Stimulated activated CD8-positive, alpha-beta memory T cell treated with anti-CD3 and anti-CD28 coated beads, Interleukin-12 subunit alpha, Interleukin-12 subunit beta, amount 100 ng/mL, for 4 hours (primary cell): Measurements from ENCODE around the gene CLDN7.

Experiments used
- DNase-seq: peaks from one replicate; pipeline ENCODE4 v3.0.0-alpha.2; 2020; ENCODE audit warnings: low read depth

Gene CLDN7

GRCh38 chr17:7219229-7219811 is 43.0 kb downstream of the CLDN7 start:
- DNase-seq = no peak

- no peak for DNase-seq
Observed at GRCh38 chr17:7218758-7219157, 43.5 kb downstream of the CLDN7 start.

DNA sequence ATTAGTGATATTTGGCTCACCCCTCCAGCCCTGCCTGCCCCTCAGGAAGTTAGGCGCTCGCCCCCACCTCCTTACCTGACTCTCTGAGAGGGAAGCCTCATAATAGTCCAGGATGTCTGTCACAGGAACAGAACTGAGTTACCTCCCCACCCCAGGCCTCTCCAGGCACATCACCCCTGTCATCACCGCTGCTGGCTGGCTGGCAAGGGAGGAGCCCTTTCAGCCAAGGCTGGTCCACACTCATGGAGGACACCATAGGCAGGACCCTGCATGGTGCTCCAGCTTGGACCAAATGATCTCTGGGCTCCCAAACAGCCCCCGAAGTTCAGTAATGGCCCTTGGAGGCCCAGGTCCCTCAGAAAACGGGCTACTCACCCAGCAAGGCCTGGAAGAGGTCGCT is 44.1 kb downstream of the CLDN7 start:
- no peak for DNase-seq

- DNase-seq = no peak
Observed at GRCh38 chr17:7217113-7217987, 44.9 kb downstream of the CLDN7 start.

GRCh38 chr17:7216242-7217112 is 45.8 kb downstream of the CLDN7 start:
- no peak for DNase-seq

GRCh38 chr17:7215652-7216180 is 46.6 kb downstream of the CLDN7 start:
- no peak for DNase-seq

DNA sequence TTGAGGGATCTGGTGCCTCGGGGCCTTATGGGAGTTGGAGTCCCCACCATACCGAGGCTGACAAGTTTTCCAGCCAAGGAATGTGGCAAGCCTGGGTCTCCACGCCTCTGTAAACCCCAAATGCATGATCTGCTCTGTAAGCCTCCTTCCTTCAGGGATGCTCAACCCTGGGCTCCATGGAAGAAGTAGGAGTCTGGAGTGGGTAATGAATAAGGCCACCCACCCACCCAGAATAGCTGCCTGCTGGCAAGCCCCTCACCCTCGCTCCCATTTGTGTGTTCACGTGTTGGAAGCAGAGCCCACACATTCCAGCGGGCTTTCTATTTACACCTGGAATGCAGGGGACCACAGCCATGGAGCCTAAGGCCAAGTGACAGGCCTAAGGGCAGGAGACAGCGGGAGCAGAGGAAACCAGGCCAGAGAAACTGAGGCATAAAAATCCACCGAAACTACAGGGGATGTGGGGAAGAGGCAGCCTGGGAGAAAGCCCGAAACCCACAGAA is 47.1 kb downstream of the CLDN7 start:
- DNase-seq = no peak

GRCh38 chr17:7214300-7215135 is 47.8 kb downstream of the CLDN7 start:
- DNase-seq = peak; percentile 98

DNA sequence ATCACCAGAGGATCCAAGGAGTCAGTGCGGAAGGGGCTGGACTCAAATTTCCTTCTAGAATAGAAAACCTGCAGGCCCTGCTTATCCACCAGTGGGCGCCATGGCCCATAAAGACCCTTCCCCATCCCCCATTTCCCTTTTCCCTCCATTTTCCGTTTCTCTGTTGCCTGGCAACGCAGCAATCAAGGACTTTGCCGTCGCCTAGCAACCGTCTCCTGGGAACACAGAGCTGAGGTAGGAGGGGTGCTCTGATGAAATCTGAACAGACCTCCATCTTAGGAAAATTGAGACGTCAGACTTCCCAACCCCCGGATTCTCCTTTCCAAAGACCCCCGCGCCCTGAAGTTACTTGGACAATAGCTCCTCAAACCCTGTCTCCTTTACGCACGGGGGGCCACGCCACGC is 48.4 kb downstream of the CLDN7 start:
- no peak for DNase-seq

- DNase-seq = no peak
Observed at GRCh38 chr17:7211491-7212273, 50.6 kb downstream of the CLDN7 start.
